Activated naive CD4-positive, alpha-beta T cell treated with anti-CD3 and anti-CD28 coated beads, Interleukin-2, amount 50 U/mL, for 16 hours (primary cell): Measurements from ENCODE around the gene UCN.
"Not testable (repeated sequence)": the region's sequence is repeated elsewhere in the genome, so short reads cannot be mapped to it uniquely, and the experiment has no call there.

Source experiments
- DNase-seq: peaks from one replicate; pipeline ENCODE4 v3.0.0-alpha.2; 2020

Gene UCN

GRCh38 chr2:27308359-27308881 is at the start of gene UCN:
UCN (minus strand) TSS chr2:27308445; CDS start chr2:27307895, 550 bp downstream.
- DNase-seq = no peak

- DNase-seq = peak; percentile 91
Measured at GRCh38 chr2:27356382-27357181, 48.3 kb upstream of the UCN start, which contains the start of gene GTF3C2. GTF3C2 (minus strand) TSS chr2:27356764; CDS start chr2:27343554, 13,210 bp downstream.

GRCh38 chr2:27356056-27356381 is 47.8 kb upstream of the UCN start:
- DNase-seq = no peak

- no peak for DNase-seq
Measured at GRCh38 chr2:27354597-27354927, 46.3 kb upstream of the UCN start.

GRCh38 chr2:27353762-27354596 is 45.7 kb upstream of the UCN start:
- no peak for DNase-seq

GRCh38 chr2:27353386-27353761 is 45.1 kb upstream of the UCN start:
- not testable (repeated sequence) for DNase-seq

- no peak for DNase-seq
Measured at GRCh38 chr2:27351802-27352598, 43.8 kb upstream of the UCN start.

GRCh38 chr2:27350106-27350693 is 42.0 kb upstream of the UCN start:
- no peak for DNase-seq

- DNase-seq = no peak
Measured at GRCh38 chr2:27347641-27348040, 39.4 kb upstream of the UCN start.

- DNase-seq = no peak
Measured at GRCh38 chr2:27336173-27336572, 27.9 kb upstream of the UCN start.

GRCh38 chr2:27335311-27335710 is 27.1 kb upstream of the UCN start:
- DNase-seq = no peak

GRCh38 chr2:27324720-27325119 is 16.5 kb upstream of the UCN start:
- no peak for DNase-seq

- DNase-seq = no peak
Measured at GRCh38 chr2:27323596-27324285, 15.5 kb upstream of the UCN start.

GRCh38 chr2:27322766-27323595 is 14.7 kb upstream of the UCN start, which contains the start of gene MPV17:
MPV17 (minus strand) TSS chr2:27323097; CDS start chr2:27322517, 580 bp downstream.
- peak; percentile 89 for DNase-seq

- no peak for DNase-seq
Measured at GRCh38 chr2:27322301-27322765, 14.1 kb upstream of the UCN start.

- DNase-seq = no peak
Measured at GRCh38 chr2:27320958-27321543, 12.8 kb upstream of the UCN start.

GRCh38 chr2:27319839-27320238 is 11.6 kb upstream of the UCN start:
- DNase-seq = not testable (repeated sequence)

GRCh38 chr2:27316655-27317412 is 8.6 kb upstream of the UCN start:
- no peak for DNase-seq

GRCh38 chr2:27315122-27315521 is 6.9 kb upstream of the UCN start:
- no peak for DNase-seq

- DNase-seq = no peak
Measured at GRCh38 chr2:27314709-27315108, 6.5 kb upstream of the UCN start.
